ENCODE data around the gene PLAAT4.
A peak's percentile ranks its signal among the peaks of the same experiment; 100 is the strongest.
"Not testable (repeated sequence)": the region's sequence is repeated elsewhere in the genome, so short reads cannot be mapped to it uniquely, and the experiment has no call there.

The PLAAT4 gene

GRCh38 chr11:63511048-63511748 is 25.4 kb upstream of the PLAAT4 start:
- DNase-seq = no peak

- DNase-seq = no peak
Observed at GRCh38 chr11:63512816-63513215, 23.8 kb upstream of the PLAAT4 start.

DNA sequence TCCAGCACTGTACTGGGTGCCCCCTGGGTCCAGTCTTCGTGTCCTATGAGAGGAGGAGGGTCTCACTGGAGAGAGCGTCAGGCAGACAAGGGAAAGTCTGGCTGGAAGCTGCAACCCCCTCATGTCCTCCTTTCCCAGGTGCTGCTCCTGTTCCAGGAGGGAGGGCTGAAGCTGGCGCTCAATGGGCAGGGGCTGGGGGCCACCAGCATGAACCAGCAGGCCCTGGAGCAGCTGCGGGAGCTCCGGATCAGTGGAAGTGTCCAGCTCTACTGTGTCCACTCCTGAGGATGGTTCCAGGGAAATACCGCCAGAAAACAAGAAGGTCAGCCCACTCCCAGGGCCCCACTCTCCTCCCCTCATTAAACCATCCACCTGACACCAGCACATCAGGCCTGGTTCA is 20.5 kb upstream of the PLAAT4 start:
- no peak for DNase-seq

DNA sequence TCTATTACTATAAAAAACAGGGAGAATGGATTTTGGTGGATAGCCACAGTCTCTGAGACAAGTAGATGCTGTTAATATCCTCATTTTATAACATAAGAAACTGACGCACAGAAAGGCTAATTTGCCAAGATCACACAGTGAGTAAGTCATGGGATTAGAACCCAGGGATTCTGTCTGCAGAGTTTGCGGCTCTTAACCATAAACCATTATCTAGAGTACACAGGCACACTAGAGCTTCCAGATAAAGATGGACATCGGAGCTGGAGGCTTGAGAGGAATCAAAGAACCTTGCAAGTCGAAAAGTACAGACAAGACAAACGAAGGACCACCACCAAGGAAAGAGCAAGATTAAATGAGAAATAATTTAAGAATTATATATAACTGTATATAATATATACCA is 19.5 kb upstream of the PLAAT4 start:
- DNase-seq = no peak

GRCh38 chr11:63518548-63518947 is 18.1 kb upstream of the PLAAT4 start:
- DNase-seq = no peak

GRCh38 chr11:63520606-63521170 is 15.9 kb upstream of the PLAAT4 start:
- DNase-seq = no peak

GRCh38 chr11:63521896-63522295 is 14.7 kb upstream of the PLAAT4 start:
- no peak for DNase-seq

GRCh38 chr11:63523151-63523550 is 13.5 kb upstream of the PLAAT4 start:
- no peak for DNase-seq

DNA sequence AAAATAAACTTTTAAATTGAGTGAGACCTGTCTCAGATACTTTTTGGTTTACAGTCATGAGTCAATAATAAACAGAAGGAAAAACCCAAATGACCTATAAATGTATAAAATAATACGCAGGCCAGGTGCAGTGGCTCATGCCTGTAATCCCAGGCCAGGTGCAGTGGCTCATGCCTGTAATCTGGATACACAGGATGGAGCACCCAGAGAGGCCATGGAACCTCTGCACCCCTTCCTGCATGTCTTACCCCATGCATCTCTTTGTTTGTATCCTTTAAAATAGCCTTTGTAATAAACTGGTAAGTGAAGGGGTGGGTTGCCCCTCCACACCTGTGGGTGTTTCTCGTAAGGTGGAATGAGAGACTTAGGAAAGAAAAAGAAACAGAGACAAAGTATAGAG is 8.9 kb upstream of the PLAAT4 start:
- no peak for DNase-seq

- DNase-seq = not testable (repeated sequence)
Observed at GRCh38 chr11:63528156-63528555, 8.5 kb upstream of the PLAAT4 start.

DNA sequence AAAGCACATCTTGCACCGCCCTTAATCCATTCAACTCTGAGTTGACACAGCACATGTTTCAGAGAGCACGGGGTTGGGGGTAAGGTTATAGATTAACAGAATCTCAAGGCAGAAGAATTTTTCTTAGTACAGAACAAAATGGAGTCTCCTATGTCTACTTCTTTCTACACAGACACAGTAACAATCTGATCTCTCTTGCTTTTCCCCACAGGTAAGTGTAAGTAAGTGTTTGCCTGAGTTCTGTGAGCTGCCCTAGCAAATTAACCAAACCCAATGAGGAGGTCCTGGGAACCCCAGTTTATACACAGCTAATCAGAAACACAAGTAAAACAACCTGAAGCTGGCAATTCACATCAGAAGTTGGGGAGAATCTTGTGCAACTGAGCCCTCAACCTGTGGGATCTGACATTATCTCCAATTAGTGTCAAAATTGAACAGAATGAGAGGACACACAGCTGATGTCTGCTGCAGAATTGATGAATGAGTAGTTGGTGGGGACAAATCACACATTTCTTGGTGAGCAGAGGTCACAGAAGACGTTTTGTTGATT is 7.8 kb upstream of the PLAAT4 start:
- DNase-seq = not testable (repeated sequence)

DNA sequence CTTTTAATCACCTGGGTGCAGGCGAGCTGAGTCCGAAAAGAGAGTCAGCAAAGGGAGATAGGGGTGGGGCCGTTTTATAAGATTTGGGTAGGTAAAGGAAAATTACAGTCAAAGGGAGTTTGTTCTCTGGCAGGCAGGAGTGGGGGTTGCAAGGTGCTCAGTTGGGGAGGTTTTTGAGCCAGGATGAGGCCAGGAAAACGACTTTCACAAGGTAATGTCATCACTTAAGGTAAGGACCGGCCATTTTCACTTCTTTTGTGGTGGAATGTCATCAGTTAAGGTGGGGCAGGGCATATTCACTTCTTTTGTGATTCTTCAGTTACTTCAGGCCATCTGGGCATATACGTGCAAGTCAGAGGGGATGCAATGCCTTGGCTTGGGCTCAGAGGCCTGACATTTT is 7.2 kb upstream of the PLAAT4 start:
- DNase-seq = not testable (repeated sequence)

DNA sequence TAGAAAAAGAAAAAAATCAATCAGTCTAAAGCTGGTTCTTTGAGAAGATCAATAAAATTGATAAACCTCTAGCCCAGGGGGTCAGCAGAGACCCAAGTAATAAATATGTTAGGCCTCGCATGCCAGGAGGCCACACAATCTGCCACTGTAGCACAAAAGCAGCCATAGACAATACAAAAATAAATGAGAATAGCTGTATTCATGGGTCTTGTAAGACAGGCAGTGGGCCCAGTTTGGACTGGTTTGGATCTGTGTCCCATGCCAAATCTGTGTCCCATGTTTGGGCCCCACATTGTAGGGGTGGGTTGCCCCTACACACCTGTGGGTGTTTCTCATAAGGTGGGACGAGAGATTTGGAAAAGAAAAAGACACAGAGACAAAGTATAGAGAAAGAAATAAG is 6.6 kb upstream of the PLAAT4 start:
- no peak for DNase-seq

DNA sequence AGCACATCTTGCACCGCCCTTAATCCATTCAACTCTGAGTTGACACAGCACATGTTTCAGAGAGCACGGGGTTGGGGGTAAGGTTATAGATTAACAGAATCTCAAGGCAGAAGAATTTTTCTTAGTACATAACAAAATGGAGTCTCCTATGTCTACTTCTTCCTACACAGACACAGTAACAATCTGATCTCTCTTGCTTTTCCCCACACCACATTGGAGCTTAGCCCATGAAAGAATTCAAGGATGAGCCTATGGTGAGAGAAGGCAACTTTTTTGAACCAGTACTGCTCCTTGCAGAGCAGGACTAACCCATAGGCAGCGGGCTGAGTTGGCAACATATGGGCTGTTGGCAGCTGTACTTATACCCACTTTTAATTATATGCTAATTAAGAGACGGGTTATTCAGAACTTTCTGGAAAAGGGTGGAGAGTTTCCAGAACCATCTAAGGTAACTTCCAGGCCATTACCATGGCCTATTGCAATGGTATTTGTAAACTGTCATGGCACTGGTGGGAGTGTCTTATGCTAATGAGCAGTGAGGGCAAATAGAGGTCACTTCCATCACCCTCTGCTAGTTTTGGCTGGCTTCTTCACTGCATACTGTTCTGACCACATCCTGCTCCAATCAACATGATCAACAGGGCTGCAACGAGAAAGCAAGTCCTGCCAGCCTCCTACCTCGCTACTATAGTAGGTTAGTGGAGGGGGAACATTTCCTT is 5.4 kb upstream of the PLAAT4 start:
- DNase-seq = peak; percentile 65

- no peak for DNase-seq
Observed at GRCh38 chr11:63532117-63532516, 4.5 kb upstream of the PLAAT4 start.

- no peak for DNase-seq
Observed at GRCh38 chr11:63532799-63533475, 3.7 kb upstream of the PLAAT4 start.

DNA sequence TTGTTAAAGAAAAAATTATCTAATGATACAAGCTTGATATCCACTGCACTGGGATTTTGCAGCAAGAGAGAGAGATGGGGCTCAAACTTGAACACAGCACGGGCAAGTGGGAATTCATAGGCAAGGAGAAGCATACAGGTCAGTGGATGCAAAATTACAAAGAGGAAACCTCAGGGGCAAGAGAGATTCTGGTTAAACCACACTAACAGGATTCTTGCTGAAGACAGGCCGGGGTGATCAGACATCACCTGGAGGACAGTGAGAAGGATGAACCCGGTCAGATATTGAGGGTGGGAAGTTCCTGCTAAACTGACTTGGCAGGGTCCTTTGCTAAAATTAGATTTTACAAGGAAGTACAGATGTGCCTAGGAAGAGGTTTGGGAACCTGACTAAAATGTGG is 2.5 kb upstream of the PLAAT4 start:
- no peak for DNase-seq

GRCh38 chr11:63534895-63535461 is 1.6 kb upstream of the PLAAT4 start:
- peak; percentile 70 for DNase-seq

DNA sequence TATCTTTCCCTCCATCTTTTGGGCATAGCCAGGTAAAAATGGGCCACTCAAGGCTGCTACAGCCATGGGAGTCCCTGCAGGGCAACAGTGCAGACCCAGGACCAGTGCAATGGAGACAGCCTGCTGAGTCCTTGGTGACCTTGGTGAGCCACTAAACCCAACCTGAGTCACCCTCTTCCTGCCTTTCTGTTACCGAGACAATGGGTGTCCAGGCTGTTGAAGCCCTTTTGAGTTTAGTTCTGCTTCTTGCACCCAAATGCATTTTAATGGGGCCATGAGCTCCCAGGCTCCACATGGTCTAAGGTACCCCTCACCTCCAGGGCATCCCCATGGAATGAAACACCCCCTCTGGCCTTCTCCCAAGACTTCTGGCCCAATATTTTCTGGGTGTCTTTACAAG is 874 bp upstream of the PLAAT4 start:
- peak; percentile 65 for DNase-seq

- DNase-seq = peak; percentile 72
Observed at GRCh38 chr11:63537293-63538101, 889 bp downstream of the PLAAT4 start.

DNA sequence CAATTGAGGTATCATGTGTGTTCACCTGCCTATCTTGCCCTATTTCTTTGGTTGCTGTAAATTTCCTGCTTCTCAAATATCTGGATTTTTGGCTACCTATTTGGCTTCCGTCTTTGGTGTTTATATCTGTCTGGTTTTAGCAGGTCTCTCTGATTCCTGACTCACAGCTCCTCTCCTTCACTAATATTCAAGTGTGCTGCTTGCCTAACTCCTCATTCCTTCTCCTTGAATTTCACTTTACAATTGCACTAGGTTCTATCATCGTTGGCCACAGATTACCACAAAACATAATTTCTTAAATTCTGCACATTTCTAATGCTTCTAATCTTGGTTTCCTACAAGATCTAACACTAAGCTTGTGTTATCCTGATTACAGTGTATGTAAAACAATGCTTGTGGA is 5.9 kb downstream of the PLAAT4 start:
- not testable (repeated sequence) for DNase-seq

DNA sequence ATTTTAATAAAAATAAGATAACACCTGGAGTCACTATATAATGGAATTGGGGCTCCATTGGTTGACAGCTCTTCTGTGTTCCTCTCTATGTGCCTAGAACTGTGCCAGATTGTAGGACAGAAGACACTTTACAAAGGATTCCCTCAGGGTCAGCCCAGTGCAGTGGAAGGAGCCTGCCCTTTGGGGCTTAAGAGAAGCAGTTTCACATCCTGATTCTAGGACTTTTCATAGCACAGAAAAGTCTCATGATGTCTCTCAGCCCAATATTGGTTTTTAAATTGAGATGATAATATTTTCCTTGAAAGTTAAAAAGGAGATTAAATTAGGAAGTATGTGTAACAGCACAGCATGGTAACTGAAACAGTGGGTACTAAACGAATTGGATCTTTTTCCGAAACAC is 7.1 kb downstream of the PLAAT4 start:
- DNase-seq = no peak

Data from activated CD4-positive, alpha-beta T cell treated with anti-CD3 and anti-CD28 coated beads, Interleukin-10, Interleukin-2, amounts not matched to agents 100 ng/mL and 50 ng/mL, durations not matched to agents 16 hours and 8 hours (primary cell).